ENCODE data around the gene FBXL15.
"Not testable (repeated sequence)": the region's sequence is repeated elsewhere in the genome, so short reads cannot be mapped to it uniquely, and the experiment has no call there.

Gene FBXL15

GRCh38 chr10:102431452-102432124, 11.0 kb downstream of the FBXL15 start:
- DNase-seq = peak; percentile 50

- DNase-seq = peak; percentile 95
Measured at GRCh38 chr10:102432162-102432950, 11.7 kb downstream of the FBXL15 start, which contains the start of gene CUEDC2. TSS of gene CUEDC2 (minus strand) at chr10:102432574. CDS start at chr10:102425188, 7,386 bp downstream.

- no peak for DNase-seq
Measured at GRCh38 chr10:102433619-102434046, 13.0 kb downstream of the FBXL15 start.

- DNase-seq = peak; percentile 43
Measured at GRCh38 chr10:102434394-102435132, 13.9 kb downstream of the FBXL15 start.

- no peak for DNase-seq
Measured at GRCh38 chr10:102435133-102435497, 14.5 kb downstream of the FBXL15 start.

GRCh38 chr10:102435529-102436233, 15.0 kb downstream of the FBXL15 start:
- no peak for DNase-seq

- DNase-seq = no peak
Measured at GRCh38 chr10:102436312-102436711, 15.7 kb downstream of the FBXL15 start.

GRCh38 chr10:102437515-102437914, 16.9 kb downstream of the FBXL15 start:
- no peak for DNase-seq

- DNase-seq = no peak
Measured at GRCh38 chr10:102438374-102438773, 17.7 kb downstream of the FBXL15 start.

- DNase-seq = no peak
Measured at GRCh38 chr10:102444851-102445250, 24.2 kb downstream of the FBXL15 start.

- DNase-seq = no peak
Measured at GRCh38 chr10:102449321-102450123, 28.9 kb downstream of the FBXL15 start.

- no peak for DNase-seq
Measured at GRCh38 chr10:102450124-102450373, 29.4 kb downstream of the FBXL15 start.

- peak; percentile 70 for DNase-seq
Measured at GRCh38 chr10:102450374-102451104, 29.9 kb downstream of the FBXL15 start.

- no peak for DNase-seq
Measured at GRCh38 chr10:102451105-102451969, 30.7 kb downstream of the FBXL15 start, which contains the start of gene C10orf95. TSS of gene C10orf95 (minus strand) at chr10:102451543. CDS start at chr10:102451093, 450 bp downstream.

GRCh38 chr10:102452672-102453340, 32.2 kb downstream of the FBXL15 start:
- DNase-seq = peak; percentile 83

- no peak for DNase-seq
Measured at GRCh38 chr10:102453502-102453901, 32.9 kb downstream of the FBXL15 start.

GRCh38 chr10:102454662-102455487, 34.2 kb downstream of the FBXL15 start:
- not testable (repeated sequence) for DNase-seq

GRCh38 chr10:102455893-102456471, 35.3 kb downstream of the FBXL15 start:
- DNase-seq = peak; percentile 90

All from HCEC 1CT (cell line).